RWPE2 (cell line): ENCODE results near the gene STT3A.

ENCODE experiments used
- ATAC-seq: fragments of 200-7000 bp; cut with Tn5 transposase; 3 replicates; pipeline ENCODE4 v1.9.1; 2021; ENCODE audit warnings: low read depth
- DNase-seq: peaks from one replicate; pipeline ENCODE4 v3.0.0-alpha.2; 2020; ENCODE audit warnings: low spot score
- H3K27ac ChIP-seq: fragments of 450-650 bp; 2 replicates; pipeline ENCODE4 v1.5.1; 2017; ENCODE audit warnings: mild to moderate bottlenecking; ENCODE audit not compliant: poor library complexity, severe bottlenecking
- H3K27me3 ChIP-seq: fragments of 250-450 bp; sonication (Bioruptor Pico); 2 replicates; pipeline ENCODE4 v1.5.1; 2021; ENCODE audit warnings: mild to moderate bottlenecking, moderate library complexity; ENCODE audit not compliant: insufficient read depth, poor library complexity, severe bottlenecking
- H3K36me3 ChIP-seq: fragments of 250-450 bp; sonication (Bioruptor Pico); 2 replicates; pipeline ENCODE4 v1.5.1; 2020; ENCODE audit warnings: low read depth, mild to moderate bottlenecking, moderate library complexity
- H3K4me1 ChIP-seq: fragments of 250-450 bp; sonication (Bioruptor Pico); 2 replicates; pipeline ENCODE4 v1.5.1; 2021; ENCODE audit warnings: mild to moderate bottlenecking, moderate library complexity; ENCODE audit not compliant: insufficient read depth, poor library complexity, severe bottlenecking
- H3K4me3 ChIP-seq: fragments of 250-450 bp; sonication (Bioruptor Pico); 2 replicates; pipeline ENCODE4 v1.5.1; 2021; ENCODE audit warnings: mild to moderate bottlenecking, moderate library complexity; ENCODE audit not compliant: severe bottlenecking
- H3K9me3 ChIP-seq: fragments of 250-450 bp; sonication (Bioruptor Pico); 2 replicates; pipeline ENCODE4 v1.5.1; 2021; ENCODE audit warnings: mild to moderate bottlenecking, moderate library complexity; ENCODE audit not compliant: severe bottlenecking
- TF ChIP-seq, protein P1 (sequence below): fragments of 450-650 bp; IDR thresholded peaks from one replicate; pipeline ENCODE4 v1.5.1; 2017; ENCODE audit warnings: mild to moderate bottlenecking, moderate library complexity; ENCODE audit not compliant: poor library complexity, severe bottlenecking

Gene STT3A

GRCh38 chr11:125625225-125625629 lies 32.6 kb downstream of the STT3A start:
- Histone ChIP-seq H3K4me1 (peaks cover 23% of the 10 kb centered on the region), H3K27ac (peak overlapping the region; percentile 86), H3K27me3 (no peaks in the 10 kb centered on the region), H3K9me3 (no peaks in the 10 kb centered on the region), H3K4me3 (peak overlapping the region; percentile 62), H3K36me3 (peaks cover 61% of the 10 kb centered on the region)
- ATAC-seq (peak; percentile 9), DNase-seq (no peak)
- TF ChIP-seq, protein P1, sequence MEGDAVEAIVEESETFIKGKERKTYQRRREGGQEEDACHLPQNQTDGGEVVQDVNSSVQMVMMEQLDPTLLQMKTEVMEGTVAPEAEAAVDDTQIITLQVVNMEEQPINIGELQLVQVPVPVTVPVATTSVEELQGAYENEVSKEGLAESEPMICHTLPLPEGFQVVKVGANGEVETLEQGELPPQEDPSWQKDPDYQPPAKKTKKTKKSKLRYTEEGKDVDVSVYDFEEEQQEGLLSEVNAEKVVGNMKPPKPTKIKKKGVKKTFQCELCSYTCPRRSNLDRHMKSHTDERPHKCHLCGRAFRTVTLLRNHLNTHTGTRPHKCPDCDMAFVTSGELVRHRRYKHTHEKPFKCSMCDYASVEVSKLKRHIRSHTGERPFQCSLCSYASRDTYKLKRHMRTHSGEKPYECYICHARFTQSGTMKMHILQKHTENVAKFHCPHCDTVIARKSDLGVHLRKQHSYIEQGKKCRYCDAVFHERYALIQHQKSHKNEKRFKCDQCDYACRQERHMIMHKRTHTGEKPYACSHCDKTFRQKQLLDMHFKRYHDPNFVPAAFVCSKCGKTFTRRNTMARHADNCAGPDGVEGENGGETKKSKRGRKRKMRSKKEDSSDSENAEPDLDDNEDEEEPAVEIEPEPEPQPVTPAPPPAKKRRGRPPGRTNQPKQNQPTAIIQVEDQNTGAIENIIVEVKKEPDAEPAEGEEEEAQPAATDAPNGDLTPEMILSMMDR = no peak

DNA sequence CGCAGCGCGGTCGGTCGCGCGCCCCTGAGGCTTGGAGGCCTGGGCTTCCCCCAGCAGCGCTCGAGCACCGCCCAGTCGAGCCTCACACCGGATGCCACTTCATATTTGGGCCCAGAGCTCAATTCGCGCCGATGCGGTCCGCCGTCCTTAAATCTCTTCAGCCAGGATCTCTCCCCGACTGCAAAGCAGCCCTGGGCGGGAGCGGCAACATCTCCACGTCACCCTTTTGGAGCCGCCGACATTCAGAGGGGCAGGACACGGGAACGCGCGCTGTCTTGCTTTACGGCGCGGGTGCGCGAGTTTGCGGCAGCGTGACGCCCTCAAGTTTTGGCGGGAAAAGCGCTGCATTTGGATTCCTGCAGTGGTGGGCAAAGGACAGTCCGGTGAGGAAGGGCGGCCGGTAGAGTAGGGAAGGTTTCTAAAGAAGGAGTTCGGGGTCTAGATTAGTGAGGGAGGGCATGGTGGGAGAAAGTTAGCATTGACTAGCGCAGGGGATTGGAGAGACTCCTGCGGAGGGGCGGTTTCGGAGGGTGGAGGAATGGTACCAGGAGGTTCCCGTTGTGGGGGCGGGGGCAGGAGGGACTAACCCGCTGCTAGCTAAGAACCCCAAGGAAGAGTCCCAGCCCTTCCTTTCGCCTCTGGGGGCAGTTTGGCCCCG lies 33.1 kb downstream of the STT3A start:
- ATAC-seq (peak; percentile 78), DNase-seq (peak; percentile 93)
- TF ChIP-seq, protein P1 = no peak
- Histone ChIP-seq H3K4me3 (peak overlapping the region; percentile 62), H3K9me3 (no peaks in the 10 kb centered on the region), H3K27ac (peak overlapping the region; percentile 86), H3K27me3 (no peaks in the 10 kb centered on the region), H3K4me1 (peaks cover 23% of the 10 kb centered on the region), H3K36me3 (peaks cover 61% of the 10 kb centered on the region)

DNA sequence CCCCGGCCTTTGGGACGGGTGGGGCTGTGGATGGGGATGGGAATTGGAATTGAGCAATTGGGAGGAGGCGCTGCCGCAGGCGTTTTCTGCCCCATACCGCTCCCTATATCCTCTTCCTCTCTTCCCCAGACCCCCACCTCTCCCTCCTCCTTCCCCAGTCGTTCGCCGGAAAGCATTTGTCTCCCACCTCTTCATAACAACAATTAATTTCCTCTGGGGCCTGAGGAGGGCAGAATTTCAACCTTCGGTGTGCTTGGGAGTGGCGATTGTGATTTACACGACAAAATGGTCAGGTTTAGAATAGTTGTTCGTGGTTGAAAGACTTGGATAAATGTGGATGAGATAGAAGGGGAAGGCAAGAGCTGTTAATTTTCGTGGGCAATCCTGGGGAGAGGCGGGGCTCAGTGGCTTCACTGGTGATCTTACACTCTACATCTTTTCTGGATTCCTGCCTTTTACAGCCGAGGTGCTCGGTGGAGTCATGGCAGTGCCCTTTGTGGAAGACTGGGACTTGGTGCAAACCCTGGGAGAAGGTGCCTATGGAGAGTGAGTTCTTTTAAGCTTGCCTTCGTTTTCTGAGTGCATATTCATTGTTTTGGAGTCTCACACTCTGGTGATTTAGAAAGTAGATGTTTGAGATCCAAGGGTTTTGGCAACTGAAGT lies 33.8 kb downstream of the STT3A start:
- no peak for DNase-seq
- TF ChIP-seq, protein P1 = peak; percentile 56

GRCh38 chr11:125627236-125627910 lies 34.7 kb downstream of the STT3A start:
- Histone ChIP-seq H3K27ac (peak overlapping the region; percentile 86), H3K27me3 (no peaks in the 10 kb centered on the region), H3K36me3 (peaks cover 60% of the 10 kb centered on the region)

More for the DNA sequence above, 33.8 kb downstream of the STT3A start:
- Histone ChIP-seq H3K27me3 (no peaks in the 10 kb centered on the region), H3K4me1 (peaks cover 23% of the 10 kb centered on the region), H3K9me3 (no peaks in the 10 kb centered on the region), H3K4me3 (peak overlapping the region; percentile 62), H3K27ac (peak overlapping the region; percentile 86), H3K36me3 (peaks cover 61% of the 10 kb centered on the region)
- ATAC-seq = peak; percentile 17

More at GRCh38 chr11:125627236-125627910, 34.7 kb downstream of the STT3A start:
- Histone ChIP-seq H3K9me3 (no peaks in the 10 kb centered on the region), H3K4me3 (peak overlapping the region; percentile 62), H3K4me1 (peaks cover 17% of the 10 kb centered on the region)
- DNase-seq = no peak
- TF ChIP-seq, protein P1 = no peak
- no peak for ATAC-seq
